HG02981 (cell line): ENCODE measurements around the gene CADM3.

Experiments used
- ATAC-seq: cut with Tn5 transposase; IDR thresholded peaks from one replicate; pipeline ENCODE4 v1.9.1; 2021; ENCODE audit warnings: mild to moderate bottlenecking, moderate library complexity; ENCODE audit not compliant: unreplicated experiment

CADM3 gene, protein sequence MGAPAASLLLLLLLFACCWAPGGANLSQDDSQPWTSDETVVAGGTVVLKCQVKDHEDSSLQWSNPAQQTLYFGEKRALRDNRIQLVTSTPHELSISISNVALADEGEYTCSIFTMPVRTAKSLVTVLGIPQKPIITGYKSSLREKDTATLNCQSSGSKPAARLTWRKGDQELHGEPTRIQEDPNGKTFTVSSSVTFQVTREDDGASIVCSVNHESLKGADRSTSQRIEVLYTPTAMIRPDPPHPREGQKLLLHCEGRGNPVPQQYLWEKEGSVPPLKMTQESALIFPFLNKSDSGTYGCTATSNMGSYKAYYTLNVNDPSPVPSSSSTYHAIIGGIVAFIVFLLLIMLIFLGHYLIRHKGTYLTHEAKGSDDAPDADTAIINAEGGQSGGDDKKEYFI

GRCh38 chr1:159171254-159171687, at the start of gene CADM3:
Gene CADM3 (plus strand): TSS chr1:159171615. CDS start chr1:159171766, 151 bp downstream.
- ATAC-seq, result no peak

GRCh38 chr1:159122005-159122621, 49.3 kb upstream of the CADM3 start:
- peak; percentile 84 for ATAC-seq

- no peak for ATAC-seq
Measured at GRCh38 chr1:159123587-159123986, 47.8 kb upstream of the CADM3 start.

DNA sequence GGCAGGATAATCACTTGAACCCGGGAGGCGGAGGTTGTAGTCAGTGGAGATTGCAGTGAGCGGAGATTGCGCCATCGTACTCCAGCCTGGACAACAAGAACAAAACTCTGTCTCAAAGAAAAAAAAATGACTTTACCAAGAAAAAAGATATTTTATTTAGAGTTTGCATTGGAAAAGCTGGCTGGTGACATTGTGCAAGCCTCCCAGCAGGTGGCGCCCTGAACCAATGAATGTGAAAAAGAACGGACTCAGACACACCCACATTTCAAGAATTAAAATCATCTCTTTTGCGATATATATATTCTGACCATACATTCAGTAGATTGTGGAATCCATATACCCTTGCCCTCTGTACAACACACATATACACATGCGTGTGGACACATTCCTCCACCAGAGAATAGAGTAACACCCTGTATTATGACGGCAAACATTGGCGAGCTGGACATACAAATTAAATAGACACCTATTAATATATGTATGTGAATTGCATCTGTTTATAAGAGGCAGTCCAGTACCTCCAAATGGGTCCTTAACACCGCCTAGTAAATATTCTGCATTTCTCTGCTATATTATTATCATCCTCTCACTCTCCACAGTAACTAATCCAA, 39.0 kb upstream of the CADM3 start:
- ATAC-seq, result no peak

GRCh38 chr1:159140474-159140873, 30.9 kb upstream of the CADM3 start:
- no peak for ATAC-seq

- no peak for ATAC-seq
Measured at GRCh38 chr1:159141584-159142390, 29.6 kb upstream of the CADM3 start.

DNA sequence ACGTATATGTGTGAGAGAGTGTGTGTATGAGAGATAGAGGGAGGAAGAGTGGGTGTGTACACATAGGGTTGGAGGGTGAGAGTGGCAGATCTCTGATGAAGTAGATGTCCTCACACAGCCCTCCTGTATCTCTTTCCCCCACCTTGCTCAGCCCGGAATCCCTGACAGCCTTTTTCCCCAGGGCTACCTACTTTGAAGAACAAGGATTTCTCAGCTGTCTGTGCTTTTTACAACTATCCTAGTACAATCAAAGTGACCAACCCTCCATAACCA, 29.1 kb upstream of the CADM3 start:
- ATAC-seq, result no peak

GRCh38 chr1:159142726-159143510, 28.5 kb upstream of the CADM3 start:
- no peak for ATAC-seq

DNA sequence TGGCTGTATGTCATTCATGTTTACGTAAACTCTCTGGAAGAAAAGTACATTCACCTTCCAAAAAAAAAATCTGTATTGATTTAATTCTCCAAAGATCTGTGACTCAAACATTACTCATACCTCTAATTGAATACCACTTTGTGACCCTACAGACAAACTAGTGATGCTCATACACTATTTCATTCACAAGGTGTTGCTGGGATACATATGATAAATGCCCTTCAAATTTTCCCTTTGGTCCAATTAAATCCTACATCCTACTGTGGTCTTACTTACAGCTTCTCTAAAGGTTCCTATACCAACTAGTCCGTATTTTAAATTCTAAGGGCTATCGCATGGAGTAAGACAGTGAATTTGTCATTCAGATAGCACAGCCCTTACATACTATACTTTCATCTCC, 26.8 kb upstream of the CADM3 start:
- ATAC-seq, result no peak

DNA sequence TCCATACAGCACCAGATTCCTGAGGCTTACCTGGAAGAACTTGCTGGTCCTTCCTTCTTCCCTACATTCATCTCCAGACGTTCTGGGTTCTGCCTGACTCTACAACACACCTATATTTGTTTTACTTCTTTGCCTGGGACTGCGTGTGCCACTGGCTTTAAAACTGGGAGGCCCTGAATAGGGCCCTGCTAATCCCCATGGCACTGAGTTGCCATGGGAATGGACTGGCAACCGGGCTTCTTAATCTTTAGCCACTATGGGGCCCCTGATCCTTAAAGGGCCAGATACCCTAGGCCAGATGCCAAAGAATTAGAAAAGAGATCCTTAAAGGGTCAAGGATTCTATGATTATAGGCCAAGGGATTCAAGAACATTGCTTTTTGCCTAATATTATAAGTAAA, 24.4 kb upstream of the CADM3 start:
- no peak for ATAC-seq

DNA sequence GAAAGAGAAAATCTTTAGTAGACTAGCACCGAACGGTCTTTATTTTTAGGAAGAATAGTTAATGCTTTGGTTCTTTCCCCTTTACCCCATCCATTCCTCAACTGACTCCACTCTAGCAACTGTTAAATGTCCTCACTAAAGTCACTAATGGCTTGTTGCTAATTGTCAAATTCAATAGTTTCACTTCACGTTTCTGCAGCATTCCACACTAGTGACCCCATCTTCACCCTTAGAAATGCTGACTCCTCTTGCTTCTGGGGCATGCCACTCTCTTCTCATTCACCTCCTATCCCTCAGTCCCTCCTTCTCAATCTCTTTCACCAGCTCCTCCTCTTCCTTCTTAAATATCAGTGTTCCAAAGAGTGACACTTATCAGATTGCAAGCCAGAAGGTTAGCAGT, 19.4 kb upstream of the CADM3 start:
- ATAC-seq, result no peak

GRCh38 chr1:159161001-159161718, 10.3 kb upstream of the CADM3 start:
- peak; percentile 96 for ATAC-seq

DNA sequence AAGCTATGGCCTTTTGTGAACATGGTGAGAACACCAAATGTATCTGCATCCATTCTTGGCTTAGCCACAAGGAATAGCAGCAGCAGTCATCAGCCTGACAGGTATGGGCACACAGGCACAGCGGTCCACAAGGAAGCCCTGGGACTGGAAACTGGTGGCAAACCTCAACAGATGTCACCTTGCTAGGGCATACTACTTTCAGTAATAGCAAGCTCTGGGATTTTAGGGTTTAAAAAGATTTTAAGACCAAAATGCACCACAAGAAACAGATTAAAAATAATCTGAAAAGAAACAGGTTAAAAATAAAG, 9.7 kb upstream of the CADM3 start:
- no peak for ATAC-seq

- ATAC-seq, result no peak
Measured at GRCh38 chr1:159162516-159163265, 8.7 kb upstream of the CADM3 start.

GRCh38 chr1:159163614-159164228, 7.7 kb upstream of the CADM3 start:
- no peak for ATAC-seq

GRCh38 chr1:159168043-159168442, 3.4 kb upstream of the CADM3 start:
- no peak for ATAC-seq

DNA sequence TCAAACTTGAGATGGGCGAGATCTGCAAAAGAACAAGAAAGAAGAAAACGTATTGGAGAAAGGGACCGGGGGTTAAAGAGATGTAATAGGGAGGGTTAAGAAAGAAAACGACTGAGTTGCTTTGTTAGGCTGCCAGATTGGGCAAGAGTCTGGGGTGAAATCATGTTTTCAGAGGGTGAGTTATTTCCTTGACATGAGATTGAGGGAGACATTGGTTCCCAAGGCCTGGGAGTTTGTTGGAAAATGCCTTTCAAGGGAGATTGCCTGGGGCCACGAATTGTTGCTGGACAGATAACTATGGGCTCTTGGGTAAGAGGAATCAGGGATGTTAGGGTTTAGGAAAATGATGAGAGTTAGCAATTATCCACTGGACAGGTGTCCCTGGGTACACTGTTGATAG, 776 bp upstream of the CADM3 start:
- no peak for ATAC-seq

DNA sequence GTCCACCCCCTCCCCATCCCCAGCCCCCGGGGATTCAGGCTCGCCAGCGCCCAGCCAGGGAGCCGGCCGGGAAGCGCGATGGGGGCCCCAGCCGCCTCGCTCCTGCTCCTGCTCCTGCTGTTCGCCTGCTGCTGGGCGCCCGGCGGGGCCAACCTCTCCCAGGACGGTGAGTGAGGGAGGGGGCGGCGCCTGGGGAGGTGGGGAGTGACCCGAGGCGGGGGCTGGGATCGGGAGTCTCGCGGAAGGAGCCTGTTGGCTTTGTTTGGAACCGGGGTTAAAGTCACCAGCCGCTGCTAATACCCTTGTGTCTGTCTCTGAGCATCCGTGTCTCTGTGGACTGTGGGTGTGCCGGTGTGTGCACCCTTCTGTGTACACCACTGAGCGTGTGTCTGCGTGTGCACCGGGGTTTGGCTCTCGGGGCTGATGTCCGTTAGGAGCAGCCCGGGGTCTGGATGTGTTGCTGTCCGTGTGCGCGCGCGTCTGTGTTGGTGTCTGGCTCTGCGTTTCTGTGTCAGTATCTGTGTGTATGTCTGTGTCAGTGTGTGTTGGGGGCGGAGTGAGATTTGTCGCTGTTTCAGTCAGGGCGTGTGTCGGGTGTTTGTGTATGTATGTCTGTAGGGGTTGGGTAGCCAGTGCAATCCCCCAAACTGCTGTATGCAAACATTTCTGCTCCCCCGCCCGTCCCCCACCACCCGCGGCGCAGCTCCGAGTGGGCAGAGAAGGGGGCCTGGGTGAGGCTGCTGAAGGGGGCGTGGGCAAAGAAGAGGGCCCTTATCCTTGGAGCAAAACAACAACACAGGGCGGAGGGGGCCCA, 480 bp downstream of the CADM3 start:
- no peak for ATAC-seq
